Adrenal gland (tissue), 12 donors: ENCODE results near the gene DPYD. TPM values are rescaled to one million over a fixed set of nuclear protein-coding genes. Genes with fewer than 3 reads are reported as not detected.

Experiments used
- DNase-seq, 7 donors: peaks; one replicate each; pipeline ENCODE4 v3.0.0-alpha.2; 2019 to 2020
- H3K27ac ChIP-seq, 5 donors: fragments of 200-600 bp; sonication (generic) in 4 of 5; 1 replicate in 3 of 5; 2 replicates in 2 of 5; pipeline versions ENCODE4 v1.5.1 to v1.8.0; 2016 to 2020; ENCODE audit warnings: mild to moderate bottlenecking in 1 of 5
- H3K27me3 ChIP-seq: fragments of 200-600 bp; 2 replicates; pipeline ENCODE4 v1.8.0; 2021
- H3K36me3 ChIP-seq, 2 donors: fragments of 200-600 bp; replicated peaks in 1 of 2; 1 replicate in 1 of 2; 2 replicates in 1 of 2; pipeline versions ENCODE4 v1.5.1 to v1.8.0; 2018 to 2022
- H3K4me1 ChIP-seq, 2 donors: fragments of 200-600 bp; replicated peaks in 1 of 2; 1 replicate in 1 of 2; 2 replicates in 1 of 2; pipeline versions ENCODE4 v1.5.1 to v1.8.0; 2018 to 2021
- H3K4me3 ChIP-seq, 4 donors: fragments of 200-600 bp; sonication (generic) in 3 of 4; one replicate each; pipeline ENCODE4 v1.5.1; 2016 to 2018
- H3K9me3 ChIP-seq, 3 donors: fragments of 200-600 bp; sonication (generic) in 1 of 3; replicated peaks in 1 of 3; 1 replicate in 2 of 3; 2 replicates in 1 of 3; pipeline versions ENCODE4 v1.5.1 to v1.8.0; 2016 to 2021
- POLR2A ChIP-seq, 2 donors: fragments of 450-650 bp; IDR thresholded peaks; one replicate each; pipeline ENCODE4 v1.6.1; 2017; ENCODE audit warnings: antibody characterized with exemption in 2 of 2, mild to moderate bottlenecking in 2 of 2, moderate library complexity in 1 of 2
- WGBS, 4 donors: extraction: QIAGEN DNeasy Blood & Tissue Kit in 2 of 4; methylation state at CpG; one replicate each; pipeline versions ENCODE4 v1.1.5 to v1.1.7; 2013 to 2017; 5-methylcytosine and 5-hydroxymethylcytosine counted together
- intact Hi-C, 2 donors: fragments of 100-400 bp; cut with DNase I; formaldehyde crosslinking; loops; one replicate each; pipeline versions ENCODE4 v1.14.1 to v1.15.0; 2022 to 2023
- polyA plus RNA-seq, 3 donors: library from polyadenylated mRNA; stranded (reverse); fragments of 200-250 nt in 2 of 3; fragments of 350-450 nt in 1 of 3; fragmentation: Illumina TruSeq in 1 of 3; extraction: RNeasy Lipid Tissue Mini Kit (QIAGEN cat#74804) in 1 of 3; gene quantifications; one replicate each; pipeline ENCODE4 v1.2.3, GENCODE V29; 2013 to 2014
- total RNA-seq, 9 donors: library from RNA; depleted of rRNA in 4 of 9; stranded (reverse); fragments of >200 nt in 4 of 9; fragments of 120-200 nt in 1 of 9; fragmentation: NEBNext Ultra II Directional in 1 of 9; extraction: Animal tissue kit (Norgen Biotek cat#: 25700) in 1 of 9; gene quantifications; one replicate each; pipeline versions ENCODE4 v1.1.0 to v1.2.4, GENCODE V29; 2013 to 2023
- TF ChIP-seq, protein P1 (sequence below), 6 experiments: fragments of 450-650 bp in 4 of 6; fragments of 200-600 bp in 2 of 6; sonication (generic) in 1 of 6; IDR thresholded peaks; 1 replicate in 5 of 6; 2 replicates in 1 of 6; pipeline versions ENCODE4 v1.5.1 to v1.8.0; 2016 to 2021; ENCODE audit warnings: antibody characterized with exemption in 6 of 6, mild to moderate bottlenecking in 2 of 6, moderate library complexity in 1 of 6
- donor health status: healthy with polysubstance abuse.
- donor health status: Bipolar disorder and iron deficiency.
- donor health status: DM: yes; HTN: yes; CAD: no.
- donor health status: DM: no; HTN: no; CAD: no.
- donor health status: DM: no; HTN: no; CAD: no.
- donor health status: DM: yes; HTN: yes; CAD: no.

DPYD gene
- total and polyA plus RNA-seq, 12 donors: 6.6 to 73.1 (median 30.2) TPM

DNA sequence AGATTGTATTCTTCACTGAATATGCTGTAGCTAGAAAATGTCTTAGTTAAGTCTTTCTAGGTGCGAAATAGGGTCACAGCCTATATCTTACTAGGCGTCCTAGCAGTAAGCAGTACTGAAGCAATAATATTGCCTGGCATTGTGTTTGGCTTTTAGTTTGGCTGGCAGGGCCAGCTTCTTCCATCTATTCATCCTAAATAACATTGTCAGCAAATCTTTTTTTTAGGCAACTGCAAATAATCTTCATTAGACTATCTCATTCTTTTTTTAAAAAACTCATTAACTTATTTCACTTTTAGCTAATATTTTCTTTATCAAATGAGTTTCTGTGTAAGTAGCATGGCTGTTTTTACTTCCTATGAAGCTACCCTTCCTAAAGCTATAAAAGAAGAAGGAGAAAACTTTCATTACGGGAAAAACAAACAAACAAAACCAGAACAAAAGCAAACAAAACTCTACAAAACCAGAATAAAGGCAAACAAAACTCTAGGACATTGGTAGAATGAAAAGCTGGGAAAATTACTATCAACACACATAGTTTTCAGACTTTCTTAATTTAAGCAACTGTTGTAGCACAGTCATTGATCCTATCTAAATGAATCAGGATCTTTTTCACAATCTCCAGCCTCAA, 506.0 kb downstream of the DPYD start:
- intact Hi-C loops: no loop called here
- no peaks in the 10 kb centered on the region for H3K9me3 ChIP-seq
- H3K27me3 ChIP-seq: no peaks in the 10 kb centered on the region
- no peak overlapping the region for H3K4me3 ChIP-seq
- H3K27ac ChIP-seq: no peak overlapping the region
- 86 to 97% (median 92%) methylated on average over 3 of the region's 3 CpGs for WGBS, 4 donors
- no peaks in the 10 kb centered on the region for H3K4me1 ChIP-seq
- TF ChIP-seq POLR2A (IDR thresholded peaks at IDR 0.05): no peak
- TF ChIP-seq, protein P1, sequence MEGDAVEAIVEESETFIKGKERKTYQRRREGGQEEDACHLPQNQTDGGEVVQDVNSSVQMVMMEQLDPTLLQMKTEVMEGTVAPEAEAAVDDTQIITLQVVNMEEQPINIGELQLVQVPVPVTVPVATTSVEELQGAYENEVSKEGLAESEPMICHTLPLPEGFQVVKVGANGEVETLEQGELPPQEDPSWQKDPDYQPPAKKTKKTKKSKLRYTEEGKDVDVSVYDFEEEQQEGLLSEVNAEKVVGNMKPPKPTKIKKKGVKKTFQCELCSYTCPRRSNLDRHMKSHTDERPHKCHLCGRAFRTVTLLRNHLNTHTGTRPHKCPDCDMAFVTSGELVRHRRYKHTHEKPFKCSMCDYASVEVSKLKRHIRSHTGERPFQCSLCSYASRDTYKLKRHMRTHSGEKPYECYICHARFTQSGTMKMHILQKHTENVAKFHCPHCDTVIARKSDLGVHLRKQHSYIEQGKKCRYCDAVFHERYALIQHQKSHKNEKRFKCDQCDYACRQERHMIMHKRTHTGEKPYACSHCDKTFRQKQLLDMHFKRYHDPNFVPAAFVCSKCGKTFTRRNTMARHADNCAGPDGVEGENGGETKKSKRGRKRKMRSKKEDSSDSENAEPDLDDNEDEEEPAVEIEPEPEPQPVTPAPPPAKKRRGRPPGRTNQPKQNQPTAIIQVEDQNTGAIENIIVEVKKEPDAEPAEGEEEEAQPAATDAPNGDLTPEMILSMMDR (IDR thresholded peaks at IDR 0.05): no peak
- DNase-seq: no peak
- no peaks in the 10 kb centered on the region for H3K36me3 ChIP-seq

DNA sequence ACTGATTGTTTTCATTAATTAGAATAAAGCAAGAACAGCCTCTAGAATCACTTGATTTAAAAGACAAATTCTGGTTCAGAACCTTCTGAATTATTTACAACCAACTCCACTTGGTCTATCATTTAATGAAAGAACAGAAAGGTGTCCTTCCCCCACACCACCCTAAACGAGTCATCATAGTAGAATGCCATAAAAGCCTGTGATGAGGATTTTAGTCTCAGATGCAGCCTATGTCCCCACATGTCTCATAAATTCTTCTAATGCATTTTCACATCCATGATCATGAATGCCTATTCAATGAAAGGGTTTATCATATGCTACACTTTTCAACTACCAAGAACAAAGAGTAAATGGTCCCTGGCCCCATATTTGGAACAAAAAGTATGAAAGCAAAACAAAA, 508.1 kb downstream of the DPYD start:
- Histone ChIP-seq H3K4me1 (no peaks in the 10 kb centered on the region), H3K27ac (no peak overlapping the region), H3K9me3 (no peaks in the 10 kb centered on the region), H3K36me3 (no peaks in the 10 kb centered on the region), H3K27me3 (no peaks in the 10 kb centered on the region), H3K4me3 (no peak overlapping the region)
- no peak for DNase-seq
- TF ChIP-seq, protein P1 (IDR thresholded peaks at IDR 0.05): no peak
- TF ChIP-seq POLR2A (IDR thresholded peaks at IDR 0.05): no peak
- intact Hi-C loops: no loop called here
- WGBS, 4 donors: 0 to 87% (median 0%) methylated on average over 1 of the region's 1 CpG

DNA sequence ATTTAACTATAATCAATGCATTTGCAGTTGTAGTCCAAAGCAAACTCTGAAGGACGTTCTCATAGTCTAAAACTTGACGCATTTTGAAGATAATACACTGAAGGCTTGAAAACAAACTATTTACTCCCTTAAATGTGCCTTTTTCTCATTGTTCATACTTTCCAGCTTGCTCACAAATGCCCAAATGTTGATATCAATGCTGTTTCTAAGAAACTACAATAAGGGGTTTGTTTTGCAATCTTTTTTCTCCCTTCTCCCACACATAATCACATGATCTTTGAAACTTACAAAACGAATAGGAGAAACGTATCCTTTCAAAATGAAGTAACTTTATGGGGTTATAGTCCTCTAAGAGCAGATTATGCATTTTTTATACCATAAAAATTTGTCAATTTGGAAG, 508.7 kb downstream of the DPYD start:
- H3K27ac ChIP-seq: no peak overlapping the region
- no peaks in the 10 kb centered on the region for H3K4me1 ChIP-seq
- TF ChIP-seq, protein P1 (IDR thresholded peaks at IDR 0.05): no peak
- TF ChIP-seq POLR2A (IDR thresholded peaks at IDR 0.05): no peak
- no peaks in the 10 kb centered on the region for H3K9me3 ChIP-seq
- no peak overlapping the region for H3K4me3 ChIP-seq
- H3K27me3 ChIP-seq: no peaks in the 10 kb centered on the region
- no peaks in the 10 kb centered on the region for H3K36me3 ChIP-seq
- intact Hi-C loops: no loop called here
- WGBS, 4 donors: 77 to 84% (median 81%) methylated on average over 4 of the region's 4 CpGs
- no peak for DNase-seq

DNA sequence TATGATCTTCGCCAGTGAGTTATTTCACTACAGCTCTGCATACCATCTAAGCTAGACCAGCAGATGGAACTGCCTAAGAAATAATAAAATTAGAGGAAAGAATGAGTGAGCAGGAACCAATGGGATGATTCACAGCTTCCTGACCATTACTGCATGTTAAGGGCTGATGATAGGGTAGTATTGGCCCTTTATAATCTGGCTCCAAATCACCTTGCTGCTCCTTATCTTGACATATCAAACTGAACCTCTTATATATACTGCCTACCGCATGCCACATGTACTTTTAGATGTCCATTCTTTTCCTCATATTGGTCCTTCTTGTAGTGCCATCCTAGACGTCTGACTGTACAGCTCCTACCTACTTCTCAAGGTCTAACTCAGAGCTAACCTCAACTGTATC, 524.4 kb downstream of the DPYD start:
- H3K27me3 ChIP-seq: no peaks in the 10 kb centered on the region
- H3K27ac ChIP-seq: no peak overlapping the region
- no peak for TF ChIP-seq POLR2A (IDR thresholded peaks at IDR 0.05)
- TF ChIP-seq, protein P1 (IDR thresholded peaks at IDR 0.05): no peak
- H3K9me3 ChIP-seq: no peaks in the 10 kb centered on the region
- H3K36me3 ChIP-seq: no peaks in the 10 kb centered on the region
- DNase-seq: no peak
- H3K4me1 ChIP-seq: no peaks in the 10 kb centered on the region
- 69 to 92% (median 85%) methylated on average over 3 of the region's 3 CpGs for WGBS, 4 donors
- no peak overlapping the region for H3K4me3 ChIP-seq
- intact Hi-C loops: no loop called here
